Activated gamma-delta T cell (primary cell): ENCODE measurements around the gene ZNF444.
"Not testable (repeated sequence)": the region's sequence is repeated elsewhere in the genome, so short reads cannot be mapped to it uniquely, and the experiment has no call there.

Source experiments
- DNase-seq: peaks from one replicate; lab custom pipeline; 2025; lab: John Stamatoyannopoulos, UW

ZNF444 gene

GRCh38 chr19:56147307-56147706 is 6.2 kb downstream of the ZNF444 start:
- no peak for DNase-seq

GRCh38 chr19:56148096-56148495 is 7.0 kb downstream of the ZNF444 start:
- no peak for DNase-seq

GRCh38 chr19:56148955-56149655 is 8.0 kb downstream of the ZNF444 start:
- DNase-seq, result not testable (repeated sequence)

GRCh38 chr19:56149656-56150038 is 8.6 kb downstream of the ZNF444 start:
- no peak for DNase-seq

GRCh38 chr19:56150358-56150757 is 9.3 kb downstream of the ZNF444 start:
- no peak for DNase-seq

- DNase-seq, result no peak
These were observed 11.6 kb downstream of the ZNF444 start for GRCh38 chr19:56152644-56153043.

- no peak for DNase-seq
These were observed 12.4 kb downstream of the ZNF444 start for GRCh38 chr19:56153507-56153906.

- DNase-seq, result no peak
These were observed 14.1 kb downstream of the ZNF444 start for GRCh38 chr19:56155124-56155687.

- DNase-seq, result no peak
These were observed 15.7 kb downstream of the ZNF444 start for GRCh38 chr19:56156768-56157167.

- DNase-seq, result no peak
These were observed 17.2 kb downstream of the ZNF444 start for GRCh38 chr19:56158170-56158757.

- no peak for DNase-seq
These were observed 18.0 kb downstream of the ZNF444 start for GRCh38 chr19:56159009-56159559.

- no peak for DNase-seq
These were observed 18.7 kb downstream of the ZNF444 start for GRCh38 chr19:56159622-56160271.

GRCh38 chr19:56161534-56161933 is 20.4 kb downstream of the ZNF444 start:
- DNase-seq, result no peak

GRCh38 chr19:56162258-56162657 is 21.2 kb downstream of the ZNF444 start:
- no peak for DNase-seq

- DNase-seq, result no peak
These were observed 22.0 kb downstream of the ZNF444 start for GRCh38 chr19:56163097-56163496.

GRCh38 chr19:56167064-56167578 is 26.0 kb downstream of the ZNF444 start:
- DNase-seq, result no peak

- DNase-seq, result no peak
These were observed 29.2 kb downstream of the ZNF444 start for GRCh38 chr19:56170261-56170660.

- DNase-seq, result no peak
These were observed 33.0 kb downstream of the ZNF444 start for GRCh38 chr19:56174086-56174485.

GRCh38 chr19:56174550-56174949 is 33.5 kb downstream of the ZNF444 start:
- DNase-seq, result no peak

GRCh38 chr19:56175861-56176307 is 34.8 kb downstream of the ZNF444 start, which contains the start of gene GALP:
GALP (plus strand) TSS chr19:56176008; CDS start chr19:56177109, 1,101 bp downstream.
- DNase-seq, result not testable (repeated sequence)

GRCh38 chr19:56176310-56176709 is 35.2 kb downstream of the ZNF444 start:
- DNase-seq, result not testable (repeated sequence)

GRCh38 chr19:56176881-56177280 is 35.8 kb downstream of the ZNF444 start:
- no peak for DNase-seq
